K562 (cell line): ENCODE results near the gene GAB1. TPM values are rescaled to one million over a fixed set of nuclear protein-coding genes. Genes with fewer than 3 reads are reported as not detected.

ENCODE experiments used
- ATAC-seq: fragments of 200-7000 bp; cut with Tn5 transposase; 3 replicates; pipeline ENCODE4 v1.9.1; 2020; ENCODE audit warnings: moderate library complexity
- BruUV-seq: library from RNA; stranded (reverse); fragments of 400-500 nt; replicated peaks from 2 replicates; lab custom pipeline; 2021; lab: Mats Ljungman, UMichigan
- CTCF ChIA-PET: fragments of 300-600 bp; formaldehyde crosslinking; extraction: SDS; loops from one replicate; lab custom pipeline; 2021; ENCODE audit warnings: low intra/inter-chr PET ratio; lab: Yijun Ruan, JAX
- POLR2A ChIA-PET: fragments of 300-600, 350-650 bp; sonication (Branson Sonifier 250); formaldehyde crosslinking; extraction: SDS; loops from one replicate; lab custom pipeline; 2021; ENCODE audit warnings: antibody characterized with exemption, inconsistent platforms; lab: Yijun Ruan, JAX
- DNase-seq, 4 experiments: peaks; one replicate each; pipeline versions ENCODE4 v3.0.0 to v3.0.0-alpha.2; 2011 to 2018; ENCODE audit warnings: low spot score in 3 of 4, mixed read lengths in 3 of 4; ENCODE audit errors: extremely low read depth in 1 of 4
- FAIRE-seq: peaks from 2 replicates; lab custom pipeline; 2011; peaks lifted over from hg19 to GRCh38; lab: Jason Lieb, UNC
- H2AFZ ChIP-seq: 2 replicates; pipeline ENCODE4 v1.6.0; 2011; ENCODE audit warnings: low read depth, low read length, control low read depth, inconsistent platforms
- H3K27ac ChIP-seq: fragments of 200-600 bp; 3 replicates; pipeline ENCODE4 v1.8.0; 2011; ENCODE audit warnings: low read depth, mild to moderate bottlenecking, control low read depth, inconsistent platforms, low read length, moderate library complexity, mixed read lengths; ENCODE audit errors: extremely low read depth
- H3K27me3 ChIP-seq, 2 experiments: fragments of 300-600 bp in 1 of 2; 2 replicates in 1 of 2; 3 replicates in 1 of 2; pipeline versions ENCODE4 v1.6.0 to v1.8.0; 2011; ENCODE audit warnings: inconsistent platforms in 2 of 2, low read length in 2 of 2, mild to moderate bottlenecking in 1 of 2, mixed read lengths in 1 of 2, moderate library complexity in 1 of 2; ENCODE audit not compliant: control insufficient read depth in 2 of 2, insufficient read depth in 2 of 2
- H3K36me3 ChIP-seq: fragments of 300-600 bp; 3 replicates; pipeline ENCODE4 v1.8.0; 2011; ENCODE audit warnings: mild to moderate bottlenecking, low read length, inconsistent platforms; ENCODE audit not compliant: control insufficient read depth, insufficient read depth
- H3K4me1 ChIP-seq, 2 experiments: fragments of 200-600 bp in 1 of 2; replicated peaks in 1 of 2; 2 replicates in 1 of 2; 3 replicates in 1 of 2; pipeline versions ENCODE4 v1.5.1 to v1.8.0; 2011; ENCODE audit warnings: inconsistent platforms in 2 of 2, low read length in 2 of 2, mild to moderate bottlenecking in 1 of 2, mixed read lengths in 1 of 2, moderate library complexity in 1 of 2; ENCODE audit not compliant: control insufficient read depth in 2 of 2, insufficient read depth in 2 of 2
- H3K4me2 ChIP-seq: 2 replicates; pipeline ENCODE4 v1.6.1; 2011; ENCODE audit warnings: low read length, control low read depth, inconsistent platforms, mixed read lengths; ENCODE audit not compliant: insufficient read depth
- H3K4me3 ChIP-seq: fragments of 200-600 bp; sonication (generic), shearing (Covaris generic); 2 replicates; pipeline ENCODE4 v1.5.1; 2016; ENCODE audit warnings: control low read depth, inconsistent platforms
- H3K79me2 ChIP-seq: fragments of 200-600 bp; 3 replicates; pipeline ENCODE4 v1.8.0; 2011; ENCODE audit warnings: low read length, inconsistent platforms; ENCODE audit not compliant: control insufficient read depth, insufficient read depth
- H3K9ac ChIP-seq, 2 experiments: 2 replicates each; pipeline versions ENCODE4 v1.6.0 to v1.6.1; 2011; ENCODE audit warnings: low read depth in 2 of 2, low read length in 2 of 2, control low read depth in 1 of 2, inconsistent platforms in 1 of 2, mild to moderate bottlenecking in 1 of 2, mixed read lengths in 1 of 2; ENCODE audit not compliant: insufficient read depth in 1 of 2
- H3K9me1 ChIP-seq: one replicate; pipeline ENCODE4 v1.6.0; 2011; ENCODE audit warnings: inconsistent platforms, mild to moderate bottlenecking, low read length, moderate library complexity; ENCODE audit not compliant: control insufficient read depth, insufficient read depth
- H3K9me3 ChIP-seq: replicated peaks from 2 replicates; pipeline ENCODE4 v1.5.1; 2011; ENCODE audit warnings: low read depth, low read length, inconsistent platforms; ENCODE audit not compliant: control insufficient read depth, insufficient read depth
- H4K20me1 ChIP-seq: replicated peaks from 2 replicates; pipeline ENCODE4 v1.6.1; 2011; ENCODE audit warnings: low read length, inconsistent platforms, mixed read lengths; ENCODE audit not compliant: control insufficient read depth, insufficient read depth
- NFIC ChIP-seq: fragments of 450-650 bp; IDR thresholded peaks from 2 replicates; pipeline ENCODE4 v1.6.1; 2017; ENCODE audit warnings: mild to moderate bottlenecking, inconsistent platforms
- ZC3H4 ChIP-seq: sonication (generic); formaldehyde crosslinking; IDR thresholded peaks from 2 replicates; pipeline ENCODE4 v1.9.0; 2021; ENCODE audit warnings: missing genetic modification reagents, borderline replicate concordance
- ZNF79 ChIP-seq: fragments of 250-450 bp; sonication (Bioruptor Pico); IDR thresholded peaks from 2 replicates; pipeline ENCODE4 v1.4.0; 2020; ENCODE audit warnings: low read depth, mild to moderate bottlenecking, moderate library complexity
- WGBS: fragments of 100-300 bp; shearing (Covaris generic); methylation state at CpG from one replicate; pipeline ENCODE4 v1.1.6; 2016; ENCODE audit warnings: low coverage, mixed read lengths; ENCODE audit not compliant: insufficient coverage; ENCODE audit errors: missing lambda C conversion rate; 5-methylcytosine and 5-hydroxymethylcytosine counted together
- in situ Hi-C: fragments of 300-500 bp; cut with MboI; formaldehyde crosslinking; loops from 4 replicates; pipeline ENCODE4 v1.15.0; 2018; ENCODE audit warnings: inconsistent platforms, mixed read lengths
- intact Hi-C: fragments of 100-400 bp; cut with micrococcal nuclease; formaldehyde crosslinking; loops from 2 replicates; pipeline ENCODE4 v1.14.2; 2022
- polyA plus RNA-seq, 8 experiments: library from polyadenylated mRNA; depleted of rRNA in 4 of 8; stranded (reverse) in 5 of 8; unstranded in 3 of 8; fragments of >200 nt; fragmentation: Nextera tagmentation in 2 of 8; fragmentation: Illumina TruSeq in 1 of 8; extraction: Ambion mirVana in 2 of 8; extraction: Trizol in 1 of 8; gene quantifications; 2 replicates each; pipeline versions ENCODE4 v1.2.1 to v1.2.3, GENCODE V29; 2011 to 2014; ENCODE audit warnings: inconsistent platforms in 1 of 8, missing spikeins in 1 of 8
- total RNA-seq, 7 experiments: library from RNA; depleted of rRNA in 6 of 7; stranded (reverse); fragments of >200 nt in 6 of 7; fragmentation: Illumina TruSeq in 2 of 7; extraction: Trizol in 2 of 7; gene quantifications; 2 replicates each; pipeline versions ENCODE4 v1.2.1 to v1.2.3, GENCODE V29; 2011 to 2021; ENCODE audit warnings: low replicate concordance in 1 of 7
- TF ChIP-seq, protein P1 (sequence below), 2 experiments: fragments of 450-650 bp in 1 of 2; sonication (generic) in 1 of 2; formaldehyde crosslinking in 1 of 2; IDR thresholded peaks in 1 of 2; conservative IDR thresholded peaks in 1 of 2; 2 replicates each; pipeline versions ENCODE4 v1.6.1 to v1.8.1; 2016 to 2023; ENCODE audit warnings: mild to moderate bottlenecking in 2 of 2, moderate library complexity in 2 of 2, inconsistent platforms in 1 of 2, missing genetic modification reagents in 1 of 2

The GAB1 gene
- total and polyA plus RNA-seq, 9 of the 15 experiments (the other 6 are each of a cell fraction or from before 2014, with no cell fraction given): 1.3 to 14.6 (median 7.5) TPM

DNA sequence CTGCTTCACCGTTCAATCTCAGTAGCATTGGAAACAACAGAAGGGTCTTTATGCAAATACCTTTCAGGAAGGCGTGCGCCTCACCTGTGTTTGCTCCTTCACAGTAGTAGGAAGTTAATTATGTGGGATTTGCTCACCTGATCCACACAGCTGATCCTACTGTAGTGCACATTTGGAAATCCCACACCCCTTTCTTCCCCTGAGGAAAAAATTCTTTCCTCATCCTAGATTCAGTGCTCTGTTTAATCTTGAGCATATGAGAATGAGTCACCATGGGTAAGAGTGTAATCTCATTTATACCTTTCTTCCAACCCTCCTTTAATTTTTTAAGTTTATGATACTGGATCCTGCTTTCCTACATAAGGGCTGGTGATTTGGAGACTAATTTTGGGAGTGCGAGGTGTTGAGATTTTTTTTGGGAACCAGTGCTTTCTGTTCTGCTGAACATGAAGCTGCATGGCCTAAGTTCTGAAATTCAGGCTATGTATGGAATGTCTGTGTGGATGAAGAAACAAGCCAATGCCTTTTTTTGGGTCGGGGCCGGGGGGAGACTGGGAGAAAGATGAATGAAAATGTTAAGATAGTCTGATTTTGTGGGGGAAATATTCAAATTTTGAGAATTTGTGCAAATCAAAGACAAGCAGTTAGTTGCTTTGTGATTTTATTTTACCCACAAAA lies 19.0 kb downstream of the GAB1 start:
- no peaks in the 10 kb centered on the region for H3K9me1 ChIP-seq
- in situ Hi-C loops (no loop called here), intact Hi-C loops (no loop called here)
- no peak overlapping the region for H2AFZ ChIP-seq
- H3K4me1 ChIP-seq: peaks cover 5 to 30% of the 10 kb centered on the region in 2 experiments
- peaks cover 90% of the 10 kb centered on the region for H3K79me2 ChIP-seq
- POLR2A ChIA-PET: interaction anchor here (0.7 kb wide), 1 partner anchor 112 kb away, joined by 3 read pairs; no protein-coding TSS in a partner anchor
- H3K4me2 ChIP-seq: no peak overlapping the region
- H3K27ac ChIP-seq: no peak overlapping the region
- TF ChIP-seq, protein P1, sequence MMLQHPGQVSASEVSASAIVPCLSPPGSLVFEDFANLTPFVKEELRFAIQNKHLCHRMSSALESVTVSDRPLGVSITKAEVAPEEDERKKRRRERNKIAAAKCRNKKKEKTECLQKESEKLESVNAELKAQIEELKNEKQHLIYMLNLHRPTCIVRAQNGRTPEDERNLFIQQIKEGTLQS (IDR thresholded peaks at IDR 0.05): peak; percentile 34; the same call in 1 of the 2 replicates
- TF ChIP-seq, protein P1 (CRISPR knock-in tag; conservative IDR thresholded peaks at IDR 0.05): no peak
- no peak for TF ChIP-seq ZNF79
- TF ChIP-seq ZC3H4 (CRISPR knock-in tag): no peak
- TF ChIP-seq NFIC: no peak
- DNase-seq: no peak
- no peaks in the 10 kb centered on the region; the same call in 1 of the 2 replicates for H4K20me1 ChIP-seq
- BruUV-seq: no TSS peak
- no peaks in the 10 kb centered on the region for H3K27me3 ChIP-seq
- FAIRE-seq: no peak
- no peak overlapping the region for H3K4me3 ChIP-seq
- no peaks in the 10 kb centered on the region for H3K36me3 ChIP-seq
- no peak overlapping the region for H3K9ac ChIP-seq
- WGBS: 76% methylated on average over 6 of the region's 6 CpGs
- ATAC-seq: no peak
- no peaks in the 10 kb centered on the region for H3K9me3 ChIP-seq
- CTCF ChIA-PET: no interaction called here
